ENCODE results near the gene SESTD1.
"Not testable (repeated sequence)": the region's sequence is repeated elsewhere in the genome, so short reads cannot be mapped to it uniquely, and the experiment has no call there.

SESTD1 gene

GRCh38 chr2:179250848-179251504, 13.7 kb downstream of the SESTD1 start:
- no peaks in the 10 kb centered on the region for H3K9me3 ChIP-seq
- H3K27ac ChIP-seq, result no peak overlapping the region
- H3K36me3 ChIP-seq, result peaks cover 0 to 4% (median 0%) of the 10 kb centered on the region in 3 donors
- no peak for DNase-seq
- TF ChIP-seq CTCF (IDR thresholded peaks at IDR 0.05), result no peak
- H3K27me3 ChIP-seq, result no peaks in the 10 kb centered on the region
- H3K4me1 ChIP-seq, result peaks cover 0 to 69% (median 8%) of the 10 kb centered on the region in 4 donors
- intact Hi-C loops (cut with DNase I; ENCODE audit: low total_unique reads), result no loop called here
- no peak overlapping the region for H3K4me3 ChIP-seq

- Histone ChIP-seq H3K4me1 (peaks cover 0 to 64% (median 8%) of the 10 kb centered on the region in 4 donors), H3K4me3 (no peak overlapping the region), H3K27me3 (no peaks in the 10 kb centered on the region), H3K9me3 (no peaks in the 10 kb centered on the region), H3K36me3 (no peaks in the 10 kb centered on the region), H3K27ac (no peak overlapping the region)
- DNase-seq, result no peak
- TF ChIP-seq CTCF (IDR thresholded peaks at IDR 0.05), result no peak
- intact Hi-C loops (cut with DNase I; ENCODE audit: low total_unique reads), result no loop called here
These were observed 14.5 kb downstream of the SESTD1 start for GRCh38 chr2:179250095-179250494.

- H3K27me3 ChIP-seq, result no peaks in the 10 kb centered on the region
- intact Hi-C loops (cut with DNase I; ENCODE audit: low total_unique reads), result no loop called here
- H3K9me3 ChIP-seq, result no peaks in the 10 kb centered on the region
- no peak overlapping the region for H3K27ac ChIP-seq
- peaks cover 0 to 51% (median 5%) of the 10 kb centered on the region in 4 donors for H3K4me1 ChIP-seq
- no peak for TF ChIP-seq CTCF (IDR thresholded peaks at IDR 0.05)
- H3K4me3 ChIP-seq, result no peak overlapping the region
- no peaks in the 10 kb centered on the region for H3K36me3 ChIP-seq
- DNase-seq, result no peak
These were observed 16.6 kb downstream of the SESTD1 start for GRCh38 chr2:179248024-179248348.

- Histone ChIP-seq H3K9me3 (no peaks in the 10 kb centered on the region), H3K27ac (no peak overlapping the region), H3K4me1 (peaks cover 0 to 46% (median 5%) of the 10 kb centered on the region in 4 donors), H3K27me3 (no peaks in the 10 kb centered on the region), H3K36me3 (no peaks in the 10 kb centered on the region), H3K4me3 (no peak overlapping the region)
- DNase-seq, result no peak
- intact Hi-C loops (cut with DNase I; ENCODE audit: low total_unique reads), result no loop called here
- TF ChIP-seq CTCF (IDR thresholded peaks at IDR 0.05), result no peak
These were observed 17.2 kb downstream of the SESTD1 start for GRCh38 chr2:179247318-179248023.

- H3K27ac ChIP-seq; H3K4me3 ChIP-seq; H3K36me3 ChIP-seq; H3K27me3 ChIP-seq; DNase-seq; H3K9me3 ChIP-seq; intact Hi-C loops (cut with DNase I; ENCODE audit: low total_unique reads): not testable (repeated sequence)
- peaks cover 0 to 33% (median 7%) of the 10 kb centered on the region in 4 donors for H3K4me1 ChIP-seq
These were observed 18.8 kb downstream of the SESTD1 start for GRCh38 chr2:179245843-179246242.

GRCh38 chr2:179243046-179243445, 21.6 kb downstream of the SESTD1 start:
- intact Hi-C loops (cut with DNase I; ENCODE audit: low total_unique reads), result no loop called here
- Histone ChIP-seq H3K9me3 (no peaks in the 10 kb centered on the region), H3K4me1 (peaks cover 3 to 37% (median 23%) of the 10 kb centered on the region in 4 donors), H3K4me3 (no peak overlapping the region), H3K27ac (no peak overlapping the region), H3K36me3 (no peaks in the 10 kb centered on the region), H3K27me3 (no peaks in the 10 kb centered on the region)
- DNase-seq, result no peak
- TF ChIP-seq CTCF (IDR thresholded peaks at IDR 0.05), result no peak

Data from tibial artery (tissue), 4 donors.